GM12891 (cell line): ENCODE data around the gene PFN2.

Source experiments
- PAX5 ChIP-seq: IDR thresholded peaks from 2 replicates; pipeline ENCODE4 v1.6.1; 2011; ENCODE audit warnings: low read length, moderate library complexity, mild to moderate bottlenecking; ENCODE audit not compliant: insufficient read depth, severe bottlenecking
- POLR2A ChIP-seq: IDR thresholded peaks from 2 replicates; pipeline ENCODE4 v1.6.1; 2011; ENCODE audit warnings: low read depth, low read length, control low read depth

- no peak for TF ChIP-seq POLR2A
- TF ChIP-seq PAX5: no peak
These were observed 34.8 kb upstream of the PFN2 start for GRCh38 chr3:150005243-150006112.
